Measurements from ENCODE around the gene ATXN10.

ATXN10 gene

DNA sequence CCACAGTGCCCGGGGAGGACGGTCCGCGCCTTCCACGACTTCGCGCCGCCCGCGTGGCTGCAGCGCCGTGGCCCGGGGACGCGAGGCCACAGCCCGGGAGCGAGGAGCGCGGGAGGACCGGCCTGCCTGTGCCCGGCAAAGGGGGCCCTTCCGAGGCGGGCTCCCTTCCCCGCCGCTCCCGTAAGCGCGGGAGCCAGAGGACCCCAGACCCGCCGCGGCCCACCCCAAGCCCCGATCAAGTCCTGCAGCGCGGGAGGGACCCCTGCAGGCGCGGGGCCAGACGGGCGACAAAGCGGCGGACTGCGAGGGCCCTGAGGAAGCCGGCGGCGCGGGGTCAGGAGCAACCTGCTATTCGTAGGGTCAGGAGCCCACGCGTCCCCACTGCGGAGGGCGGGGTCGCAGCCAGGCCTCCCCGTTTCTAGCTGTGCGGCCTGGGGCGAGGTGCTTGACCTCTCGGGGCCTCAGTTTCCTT lies 195.0 kb downstream of the ATXN10 start:
- TF ChIP-seq SPI1 (IDR thresholded peaks at IDR 0.05; ENCODE audit: borderline replicate concordance, low read depth) (no peak), GABPA (IDR thresholded peaks at IDR 0.05; ENCODE audit: low read depth) (no peak), POLR2AphosphoS5 (IDR thresholded peaks at IDR 0.05; ENCODE audit: low read depth) (no peak)
- TF ChIP-seq, protein P1, sequence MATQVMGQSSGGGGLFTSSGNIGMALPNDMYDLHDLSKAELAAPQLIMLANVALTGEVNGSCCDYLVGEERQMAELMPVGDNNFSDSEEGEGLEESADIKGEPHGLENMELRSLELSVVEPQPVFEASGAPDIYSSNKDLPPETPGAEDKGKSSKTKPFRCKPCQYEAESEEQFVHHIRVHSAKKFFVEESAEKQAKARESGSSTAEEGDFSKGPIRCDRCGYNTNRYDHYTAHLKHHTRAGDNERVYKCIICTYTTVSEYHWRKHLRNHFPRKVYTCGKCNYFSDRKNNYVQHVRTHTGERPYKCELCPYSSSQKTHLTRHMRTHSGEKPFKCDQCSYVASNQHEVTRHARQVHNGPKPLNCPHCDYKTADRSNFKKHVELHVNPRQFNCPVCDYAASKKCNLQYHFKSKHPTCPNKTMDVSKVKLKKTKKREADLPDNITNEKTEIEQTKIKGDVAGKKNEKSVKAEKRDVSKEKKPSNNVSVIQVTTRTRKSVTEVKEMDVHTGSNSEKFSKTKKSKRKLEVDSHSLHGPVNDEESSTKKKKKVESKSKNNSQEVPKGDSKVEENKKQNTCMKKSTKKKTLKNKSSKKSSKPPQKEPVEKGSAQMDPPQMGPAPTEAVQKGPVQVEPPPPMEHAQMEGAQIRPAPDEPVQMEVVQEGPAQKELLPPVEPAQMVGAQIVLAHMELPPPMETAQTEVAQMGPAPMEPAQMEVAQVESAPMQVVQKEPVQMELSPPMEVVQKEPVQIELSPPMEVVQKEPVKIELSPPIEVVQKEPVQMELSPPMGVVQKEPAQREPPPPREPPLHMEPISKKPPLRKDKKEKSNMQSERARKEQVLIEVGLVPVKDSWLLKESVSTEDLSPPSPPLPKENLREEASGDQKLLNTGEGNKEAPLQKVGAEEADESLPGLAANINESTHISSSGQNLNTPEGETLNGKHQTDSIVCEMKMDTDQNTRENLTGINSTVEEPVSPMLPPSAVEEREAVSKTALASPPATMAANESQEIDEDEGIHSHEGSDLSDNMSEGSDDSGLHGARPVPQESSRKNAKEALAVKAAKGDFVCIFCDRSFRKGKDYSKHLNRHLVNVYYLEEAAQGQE (IDR thresholded peaks at IDR 0.05; ENCODE audit: insufficient replicate concordance, low read depth), result no peak
- TF ChIP-seq, protein P2, sequence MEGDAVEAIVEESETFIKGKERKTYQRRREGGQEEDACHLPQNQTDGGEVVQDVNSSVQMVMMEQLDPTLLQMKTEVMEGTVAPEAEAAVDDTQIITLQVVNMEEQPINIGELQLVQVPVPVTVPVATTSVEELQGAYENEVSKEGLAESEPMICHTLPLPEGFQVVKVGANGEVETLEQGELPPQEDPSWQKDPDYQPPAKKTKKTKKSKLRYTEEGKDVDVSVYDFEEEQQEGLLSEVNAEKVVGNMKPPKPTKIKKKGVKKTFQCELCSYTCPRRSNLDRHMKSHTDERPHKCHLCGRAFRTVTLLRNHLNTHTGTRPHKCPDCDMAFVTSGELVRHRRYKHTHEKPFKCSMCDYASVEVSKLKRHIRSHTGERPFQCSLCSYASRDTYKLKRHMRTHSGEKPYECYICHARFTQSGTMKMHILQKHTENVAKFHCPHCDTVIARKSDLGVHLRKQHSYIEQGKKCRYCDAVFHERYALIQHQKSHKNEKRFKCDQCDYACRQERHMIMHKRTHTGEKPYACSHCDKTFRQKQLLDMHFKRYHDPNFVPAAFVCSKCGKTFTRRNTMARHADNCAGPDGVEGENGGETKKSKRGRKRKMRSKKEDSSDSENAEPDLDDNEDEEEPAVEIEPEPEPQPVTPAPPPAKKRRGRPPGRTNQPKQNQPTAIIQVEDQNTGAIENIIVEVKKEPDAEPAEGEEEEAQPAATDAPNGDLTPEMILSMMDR (IDR thresholded peaks at IDR 0.05; ENCODE audit: insufficient read depth, low read length), result no peak
- H3K4me3 ChIP-seq (replicated peaks; ENCODE audit: insufficient read depth, low read length), result no peak overlapping the region
- DNase-seq (ENCODE audit: low read depth in 1 of 2, low spot score in 1 of 2), result no peak
- no peak overlapping the region for H3K27ac ChIP-seq (replicated peaks)
- peaks cover 42% of the 10 kb centered on the region for H3K27me3 ChIP-seq (ENCODE audit: insufficient read depth, poor library complexity, severe bottlenecking)

DNA sequence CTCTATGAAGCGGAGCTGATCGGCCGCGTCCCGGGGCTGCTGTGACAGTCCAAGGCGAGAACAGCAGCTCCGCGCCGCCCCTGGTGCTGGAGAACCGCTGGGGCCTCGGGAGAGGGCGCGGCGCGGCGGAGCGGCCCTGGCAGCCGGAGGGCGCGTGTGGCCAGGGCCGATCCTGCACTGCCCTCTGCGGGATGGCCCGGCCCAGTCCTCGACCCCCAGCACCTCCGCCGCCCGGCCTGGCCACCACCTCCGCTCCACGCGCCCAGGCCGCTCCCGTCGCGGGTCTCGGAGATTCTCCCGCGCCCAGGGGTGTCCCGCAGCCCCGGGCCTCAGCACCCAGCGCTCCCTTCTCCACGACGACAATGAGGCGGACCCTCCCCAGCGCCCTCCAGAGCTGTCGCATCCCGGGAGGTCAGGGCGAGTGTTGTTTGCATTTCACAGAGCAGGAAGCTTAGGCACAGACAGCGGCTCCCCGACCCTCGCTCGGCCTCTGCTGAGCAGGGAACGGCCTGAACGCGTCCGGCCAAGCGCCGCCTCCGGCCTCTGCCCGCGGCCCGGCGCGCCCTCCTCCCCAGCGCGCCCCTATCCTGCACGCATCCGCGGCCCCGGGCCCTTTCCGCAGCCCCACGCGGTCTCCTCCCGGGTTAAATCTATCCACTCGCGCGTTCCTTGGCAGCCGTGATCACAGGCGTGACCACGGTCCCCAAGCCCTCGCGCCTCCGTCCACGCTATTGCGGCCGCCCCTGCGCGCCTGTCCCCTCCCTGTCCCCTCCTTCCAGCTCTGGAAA lies 195.7 kb downstream of the ATXN10 start:
- Histone ChIP-seq H3K4me3 (replicated peaks; ENCODE audit: insufficient read depth, low read length) (no peak overlapping the region), H3K27ac (replicated peaks) (no peak overlapping the region), H3K27me3 (ENCODE audit: insufficient read depth, poor library complexity, severe bottlenecking) (peaks cover 42% of the 10 kb centered on the region)
- TF ChIP-seq SPI1 (IDR thresholded peaks at IDR 0.05; ENCODE audit: borderline replicate concordance, low read depth), result no peak
- TF ChIP-seq, protein P2 (IDR thresholded peaks at IDR 0.05; ENCODE audit: insufficient read depth, low read length), result no peak
- TF ChIP-seq GABPA (IDR thresholded peaks at IDR 0.05; ENCODE audit: low read depth), result no peak
- TF ChIP-seq, protein P1 (IDR thresholded peaks at IDR 0.05; ENCODE audit: insufficient replicate concordance, low read depth), result no peak
- TF ChIP-seq POLR2AphosphoS5 (IDR thresholded peaks at IDR 0.05; ENCODE audit: low read depth), result no peak
- DNase-seq (ENCODE audit: low read depth in 1 of 2, low spot score in 1 of 2), result no peak

DNA sequence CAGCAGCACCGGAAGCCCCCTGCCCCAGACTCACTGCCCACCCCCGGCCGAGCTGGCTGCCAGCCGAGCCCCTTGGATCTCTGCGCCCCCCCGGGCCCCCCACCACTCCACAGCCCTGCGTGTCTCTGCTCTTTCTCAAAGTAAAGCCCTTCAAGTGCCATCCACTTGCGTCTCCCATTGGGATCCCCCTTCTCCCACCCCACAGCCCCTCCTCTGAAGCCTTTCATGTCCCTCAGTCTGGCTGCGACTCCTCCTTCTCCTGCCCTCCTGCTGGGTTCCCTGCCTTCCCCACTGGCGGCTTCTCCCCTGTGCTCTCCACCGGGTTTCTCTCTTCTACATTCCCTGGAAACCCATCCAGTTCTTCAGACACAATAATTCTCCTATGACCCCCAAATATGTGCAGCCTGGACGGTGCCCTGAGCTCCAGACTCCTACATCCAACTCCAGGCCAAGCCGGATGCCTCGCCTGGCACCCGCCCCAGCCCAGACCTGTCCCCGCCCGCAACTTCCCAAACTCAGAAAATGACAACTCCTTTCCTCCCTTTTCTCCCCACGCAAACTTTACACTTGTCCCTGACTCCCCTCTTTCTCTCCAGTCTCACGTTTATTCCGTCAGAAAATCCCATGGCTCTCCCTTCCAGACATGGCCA lies 196.4 kb downstream of the ATXN10 start:
- Histone ChIP-seq H3K27me3 (ENCODE audit: insufficient read depth, poor library complexity, severe bottlenecking) (peaks cover 42% of the 10 kb centered on the region), H3K4me3 (replicated peaks; ENCODE audit: insufficient read depth, low read length) (no peak overlapping the region), H3K27ac (replicated peaks) (no peak overlapping the region)
- TF ChIP-seq, protein P1 (IDR thresholded peaks at IDR 0.05; ENCODE audit: insufficient replicate concordance, low read depth), result no peak
- no peak for TF ChIP-seq GABPA (IDR thresholded peaks at IDR 0.05; ENCODE audit: low read depth)
- no peak for TF ChIP-seq SPI1 (IDR thresholded peaks at IDR 0.05; ENCODE audit: borderline replicate concordance, low read depth)
- TF ChIP-seq, protein P2 (IDR thresholded peaks at IDR 0.05; ENCODE audit: insufficient read depth, low read length), result no peak
- TF ChIP-seq POLR2AphosphoS5 (IDR thresholded peaks at IDR 0.05; ENCODE audit: low read depth), result no peak
- DNase-seq (ENCODE audit: low read depth in 1 of 2, low spot score in 1 of 2), result no peak

All from HL-60 (cell line).